Measurements from ENCODE around the gene HMX1.

HMX1 gene

GRCh38 chr4:8840816-8841455 lies 30.7 kb downstream of the HMX1 start:
- DNase-seq (ENCODE audit: low spot score), result no peak

- DNase-seq (ENCODE audit: low spot score), result no peak
These were observed 31.4 kb downstream of the HMX1 start for GRCh38 chr4:8840006-8840793.

- DNase-seq (ENCODE audit: low spot score), result no peak
These were observed 32.6 kb downstream of the HMX1 start for GRCh38 chr4:8838961-8839431.

- DNase-seq (ENCODE audit: low spot score), result no peak
These were observed 33.2 kb downstream of the HMX1 start for GRCh38 chr4:8838296-8838960.

- DNase-seq (ENCODE audit: low spot score), result no peak
These were observed 34.3 kb downstream of the HMX1 start for GRCh38 chr4:8837181-8837841.

- DNase-seq (ENCODE audit: low spot score), result no peak
These were observed 34.9 kb downstream of the HMX1 start for GRCh38 chr4:8836664-8837171.

- no peak for DNase-seq (ENCODE audit: low spot score)
These were observed 35.9 kb downstream of the HMX1 start for GRCh38 chr4:8835521-8836365.

GRCh38 chr4:8834681-8835220 lies 36.9 kb downstream of the HMX1 start:
- no peak for DNase-seq (ENCODE audit: low spot score)

GRCh38 chr4:8832113-8832915 lies 39.3 kb downstream of the HMX1 start:
- no peak for DNase-seq (ENCODE audit: low spot score)

GRCh38 chr4:8831221-8832112 lies 40.2 kb downstream of the HMX1 start:
- no peak for DNase-seq (ENCODE audit: low spot score)

GRCh38 chr4:8830611-8831200 lies 40.9 kb downstream of the HMX1 start:
- DNase-seq (ENCODE audit: low spot score), result no peak

- DNase-seq (ENCODE audit: low spot score), result no peak
These were observed 41.6 kb downstream of the HMX1 start for GRCh38 chr4:8830056-8830455.

GRCh38 chr4:8829584-8829983 lies 42.1 kb downstream of the HMX1 start:
- no peak for DNase-seq (ENCODE audit: low spot score)

GRCh38 chr4:8828869-8829268 lies 42.8 kb downstream of the HMX1 start:
- DNase-seq (ENCODE audit: low spot score), result no peak

- no peak for DNase-seq (ENCODE audit: low spot score)
These were observed 50.3 kb downstream of the HMX1 start for GRCh38 chr4:8821151-8821950.

GRCh38 chr4:8820178-8821102 lies 51.2 kb downstream of the HMX1 start:
- no peak for DNase-seq (ENCODE audit: low spot score)
